COR-L47 (cell line): ENCODE results near the gene ZBTB46.
"Not testable (repeated sequence)": the region's sequence is repeated elsewhere in the genome, so short reads cannot be mapped to it uniquely, and the experiment has no call there.

Experiments
- DNase-seq: peaks from one replicate; lab custom pipeline; 2025; lab: John Stamatoyannopoulos, UW

Gene ZBTB46

GRCh38 chr20:63789836-63790571 lies 41.1 kb downstream of the ZBTB46 start:
- DNase-seq: no peak

DNA sequence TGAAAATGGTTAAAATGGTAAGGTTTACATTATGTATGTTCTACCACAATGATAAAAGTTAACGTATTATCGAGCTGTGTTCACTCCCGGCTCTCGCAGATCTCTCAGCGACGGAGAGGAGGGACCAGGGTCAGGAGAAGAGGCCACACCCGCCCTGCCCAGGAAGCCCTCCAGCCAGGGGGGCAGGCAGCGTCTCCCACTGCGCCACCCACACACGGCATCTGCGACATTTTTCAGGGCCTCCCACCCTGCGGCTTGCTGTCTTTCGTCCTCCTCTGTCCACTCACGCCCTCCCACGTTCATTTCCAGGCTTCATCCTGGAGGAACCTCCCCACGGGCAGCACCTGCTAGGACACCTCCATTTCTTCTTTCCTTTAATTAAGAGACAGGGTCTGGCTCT lies 43.3 kb downstream of the ZBTB46 start:
- no peak for DNase-seq

- no peak for DNase-seq
These were observed 43.8 kb downstream of the ZBTB46 start for GRCh38 chr20:63787302-63787701.

- no peak for DNase-seq
These were observed 45.4 kb downstream of the ZBTB46 start for GRCh38 chr20:63785691-63786131.

- no peak for DNase-seq
These were observed 47.1 kb downstream of the ZBTB46 start for GRCh38 chr20:63783970-63784369.

GRCh38 chr20:63782521-63782971 lies 48.5 kb downstream of the ZBTB46 start:
- DNase-seq: no peak

DNA sequence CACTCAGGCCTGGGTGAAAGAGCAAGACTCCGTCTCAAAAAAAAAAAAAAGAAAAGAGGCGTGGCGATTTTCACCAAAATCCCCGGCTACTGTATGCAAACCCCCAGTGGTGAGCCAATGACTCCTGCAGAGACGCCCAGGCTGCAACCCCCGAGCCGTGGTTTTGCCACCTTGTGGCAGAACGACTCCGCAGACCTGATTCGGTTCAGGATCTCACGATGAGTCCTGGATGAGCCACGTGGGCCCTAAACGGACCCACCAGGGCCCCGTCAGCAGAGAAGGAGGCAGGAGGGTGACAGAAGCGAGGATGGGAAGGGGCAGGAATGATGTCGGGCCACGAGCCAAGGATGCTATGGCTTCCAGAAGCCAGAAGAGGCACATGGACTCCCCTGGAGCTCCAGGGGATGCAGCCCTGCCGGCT lies 49.0 kb downstream of the ZBTB46 start:
- no peak for DNase-seq

GRCh38 chr20:63781181-63781580 lies 49.9 kb downstream of the ZBTB46 start:
- DNase-seq: no peak

DNA sequence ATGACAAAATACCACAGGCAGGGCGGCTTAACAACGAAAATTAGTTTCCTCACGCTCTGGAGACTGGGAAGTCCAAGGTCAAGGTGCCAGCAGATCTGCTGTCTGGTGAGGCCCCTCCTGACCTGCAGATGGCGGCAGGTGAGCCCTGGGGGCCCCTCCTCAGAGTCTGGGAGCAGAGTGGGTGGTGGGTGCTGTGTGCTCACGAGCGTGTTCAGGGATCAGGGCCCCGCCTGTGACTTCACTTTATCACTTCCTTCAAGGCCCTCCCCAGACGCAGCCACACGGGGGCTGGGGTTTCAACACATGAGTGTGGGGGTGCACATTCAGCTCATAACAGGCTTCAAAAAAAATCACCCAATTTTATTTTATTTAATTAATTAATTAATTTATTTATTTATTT lies 52.2 kb downstream of the ZBTB46 start:
- no peak for DNase-seq

DNA sequence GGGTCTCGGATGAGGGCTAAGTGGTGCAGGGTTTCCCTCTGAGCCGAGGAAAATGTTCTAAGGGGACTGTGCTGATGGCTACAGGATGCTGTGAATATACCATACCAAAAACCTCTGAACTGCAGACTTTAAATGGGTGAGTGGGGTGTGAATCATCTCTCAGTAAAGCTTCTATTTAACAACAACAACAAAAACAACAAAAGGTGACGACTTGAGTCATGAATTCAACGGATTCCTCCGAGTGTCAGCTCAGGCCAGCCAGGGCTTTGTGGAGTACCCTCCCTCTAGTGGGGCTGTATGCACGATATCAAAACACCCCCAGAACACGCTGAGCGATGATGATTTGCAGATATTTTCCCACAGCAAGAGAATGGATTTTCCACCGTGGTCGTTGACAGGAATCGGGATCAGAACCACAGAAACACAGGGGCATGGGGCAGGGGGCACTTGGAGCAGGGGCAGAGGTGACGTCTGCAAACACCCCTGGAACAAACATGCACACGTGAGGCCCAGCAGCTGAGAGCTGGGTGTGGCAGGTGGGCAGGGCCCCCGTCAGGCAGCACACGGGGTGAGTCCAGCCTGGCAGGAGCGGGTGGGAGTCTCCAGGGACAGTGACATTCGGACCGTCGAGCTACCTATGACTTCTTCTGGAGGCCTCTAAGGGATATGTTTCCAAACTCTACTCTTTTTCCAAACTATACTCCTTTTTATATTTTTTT lies 52.9 kb downstream of the ZBTB46 start:
- DNase-seq: no peak

DNA sequence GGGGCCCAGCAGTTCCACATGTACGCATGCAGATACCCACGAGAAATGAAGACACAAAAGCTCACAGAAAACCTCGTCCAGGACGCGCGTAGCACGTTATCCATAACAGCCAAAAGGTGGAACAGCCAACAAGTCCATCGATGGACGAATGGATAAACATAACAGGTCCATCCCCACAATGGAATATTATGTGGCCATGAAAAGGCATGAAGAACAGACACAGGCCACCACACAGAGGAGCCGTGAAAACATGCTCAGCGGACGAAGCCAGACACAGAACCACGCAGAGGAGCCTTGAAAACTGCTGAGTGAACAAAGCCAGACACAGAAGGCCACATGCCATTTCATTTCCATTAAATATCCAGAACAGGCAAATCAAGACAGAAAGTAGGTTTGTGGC lies 53.5 kb downstream of the ZBTB46 start:
- no peak for DNase-seq

GRCh38 chr20:63776875-63777274 lies 54.2 kb downstream of the ZBTB46 start:
- DNase-seq: not testable (repeated sequence)

GRCh38 chr20:63775096-63775978 lies 55.7 kb downstream of the ZBTB46 start:
- no peak for DNase-seq

DNA sequence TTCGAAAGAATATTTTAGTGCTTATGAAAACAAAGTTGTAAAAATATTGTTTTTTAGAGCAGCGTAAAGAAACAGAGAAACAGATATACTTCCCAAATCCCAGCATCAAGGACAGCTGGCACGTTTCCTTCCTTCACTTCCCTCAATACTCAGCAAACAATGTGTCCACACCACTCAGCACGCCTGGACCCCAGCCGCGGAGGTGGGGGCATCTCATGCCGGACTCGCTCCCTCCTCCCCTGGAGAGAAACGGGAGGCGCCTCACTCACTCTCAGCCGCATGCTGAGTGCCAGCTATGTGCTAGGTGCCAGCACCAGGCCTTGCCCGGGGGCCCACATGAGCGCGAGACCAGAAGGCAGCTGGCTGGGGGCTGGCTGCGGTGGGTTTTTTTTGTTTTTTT lies 56.8 kb downstream of the ZBTB46 start:
- DNase-seq: no peak

- no peak for DNase-seq
These were observed 57.4 kb downstream of the ZBTB46 start for GRCh38 chr20:63773571-63774241.

DNA sequence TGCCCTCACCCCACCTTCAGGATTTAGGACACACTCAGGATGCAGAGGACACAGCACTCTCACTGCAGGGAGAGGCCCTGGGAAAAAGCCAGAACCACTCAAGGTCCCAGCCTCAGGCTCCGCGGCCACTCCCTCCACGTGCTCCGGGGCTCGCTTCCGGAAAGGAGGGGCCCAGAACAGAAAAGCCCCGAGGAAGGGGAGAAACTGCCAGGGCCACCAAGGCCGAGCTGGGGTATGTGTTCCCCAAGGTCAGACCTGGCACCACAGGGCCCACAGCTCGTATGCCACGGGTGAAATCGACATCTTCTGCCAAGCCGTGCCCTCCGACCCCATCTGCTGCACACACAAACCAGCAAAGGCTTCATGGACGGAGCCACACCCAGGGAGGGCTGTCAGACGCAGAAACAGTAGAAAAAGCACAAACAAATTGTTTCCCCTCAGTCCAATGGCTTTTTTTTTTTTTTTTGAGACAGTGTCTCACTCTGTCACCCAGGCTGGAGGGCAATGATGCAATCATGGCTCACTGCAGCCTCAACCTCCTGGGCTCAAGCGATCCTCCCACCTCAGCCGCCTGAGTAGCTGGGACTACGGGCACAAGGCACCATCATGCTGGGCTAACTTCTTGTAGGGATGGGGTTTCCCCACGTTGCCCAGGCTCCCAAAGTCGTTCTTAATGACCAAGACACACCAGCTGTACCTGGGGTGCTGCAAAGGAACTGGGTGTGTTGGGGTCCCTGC lies 58.1 kb downstream of the ZBTB46 start:
- no peak for DNase-seq

DNA sequence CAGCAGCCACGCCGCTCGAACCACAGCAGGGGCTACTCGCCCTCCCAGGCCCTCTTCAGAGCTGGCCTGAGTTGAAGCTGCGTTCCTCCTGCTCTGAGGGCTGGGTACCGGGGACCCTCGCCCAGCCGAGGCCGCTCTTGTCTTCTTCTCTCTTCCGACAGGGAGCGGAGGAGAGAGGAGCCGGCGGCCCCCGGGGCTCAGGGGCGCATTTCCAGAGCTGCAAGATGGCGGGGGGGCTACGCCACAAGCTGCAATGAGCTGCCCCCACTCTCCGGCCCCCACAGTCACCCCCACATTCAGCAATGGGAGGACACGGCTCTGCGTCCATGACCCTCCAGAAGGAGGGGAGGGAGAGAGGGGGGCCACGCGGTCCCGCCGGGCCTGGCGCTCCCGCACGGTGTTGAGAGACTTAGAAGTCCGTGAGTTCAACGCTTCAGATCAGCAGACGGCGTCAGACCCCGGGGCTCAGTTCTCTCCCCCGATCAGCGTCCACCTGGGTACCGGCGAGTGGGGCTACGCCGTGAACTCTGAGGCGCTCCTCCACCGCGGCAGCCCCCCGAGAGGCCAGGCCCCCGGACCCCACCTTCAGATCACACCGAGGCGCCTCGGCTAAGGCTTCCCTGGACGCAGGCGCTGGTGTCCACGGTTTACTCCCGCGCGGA lies 59.9 kb downstream of the ZBTB46 start:
- no peak for DNase-seq

- DNase-seq: no peak
These were observed 61.1 kb downstream of the ZBTB46 start for GRCh38 chr20:63769891-63770474.

DNA sequence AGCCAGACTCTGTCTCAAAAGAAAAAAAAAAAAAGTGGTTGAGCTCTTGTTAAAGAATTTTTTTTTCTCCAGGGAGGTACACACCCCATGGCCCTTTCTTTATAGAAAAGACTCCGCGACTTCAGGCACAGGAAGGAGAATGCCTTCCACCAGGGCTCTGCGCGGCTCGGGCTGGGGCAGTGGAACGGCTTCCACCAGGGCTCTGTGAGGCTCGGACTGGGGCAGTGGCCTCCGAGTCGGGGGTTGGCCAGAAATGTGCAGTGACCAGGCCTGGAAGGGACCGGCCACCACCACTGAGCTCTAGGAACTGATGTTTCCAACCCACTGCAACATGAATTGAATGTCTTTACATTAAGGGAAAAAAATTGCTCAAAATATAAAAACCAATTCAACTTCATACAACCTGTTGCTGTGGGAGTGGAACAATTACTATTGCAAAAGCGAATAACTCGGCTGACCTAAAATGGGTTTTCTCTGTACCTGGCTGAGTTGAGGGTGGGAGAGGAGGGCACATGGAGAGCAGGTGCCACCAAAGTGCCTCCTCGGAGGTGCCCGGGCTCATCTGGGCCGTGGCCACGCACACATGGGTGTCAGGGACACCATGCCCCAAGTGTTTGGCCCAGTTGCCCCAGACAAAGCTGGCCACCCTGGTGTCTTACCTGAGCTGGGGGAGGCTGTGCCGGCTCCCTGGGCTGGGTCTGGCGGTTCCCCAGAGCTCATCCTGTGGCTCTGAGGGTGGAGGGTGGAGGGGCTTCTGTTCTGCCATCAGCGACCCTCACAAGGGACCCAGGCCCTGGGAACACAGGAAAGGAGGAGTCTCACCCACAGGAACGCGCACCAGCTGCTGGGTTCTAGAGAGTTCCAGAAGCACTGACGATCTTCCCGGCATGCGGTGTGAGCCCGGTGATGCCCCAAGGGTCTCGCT lies 62.2 kb downstream of the ZBTB46 start:
- no peak for DNase-seq
